ENCODE data around the gene CAND2. TPM values are rescaled to one million over a fixed set of nuclear protein-coding genes. Genes with fewer than 3 reads are reported as not detected.

The CAND2 gene
- total and polyA plus RNA-seq, 2 of the 8 experiments (the other 6 are each of a cell fraction or from before 2014, with no cell fraction given) = 8.7 TPM

GRCh38 chr3:12884186-12884680 lies 87.8 kb downstream of the CAND2 start:
- no peaks in the 10 kb centered on the region for H3K79me1 ChIP-seq (ENCODE audit: low read depth, low read length)
- TF ChIP-seq, protein P1, sequence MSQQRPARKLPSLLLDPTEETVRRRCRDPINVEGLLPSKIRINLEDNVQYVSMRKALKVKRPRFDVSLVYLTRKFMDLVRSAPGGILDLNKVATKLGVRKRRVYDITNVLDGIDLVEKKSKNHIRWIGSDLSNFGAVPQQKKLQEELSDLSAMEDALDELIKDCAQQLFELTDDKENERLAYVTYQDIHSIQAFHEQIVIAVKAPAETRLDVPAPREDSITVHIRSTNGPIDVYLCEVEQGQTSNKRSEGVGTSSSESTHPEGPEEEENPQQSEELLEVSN (IDR thresholded peaks at IDR 0.05) = peak; percentile 86
- TF ChIP-seq RXRA (IDR thresholded peaks at IDR 0.05; ENCODE audit: insufficient read depth, low read depth, low read length) (no peak), MAX (IDR thresholded peaks at IDR 0.05) (peak; percentile 73), KDM5A (IDR thresholded peaks at IDR 0.05; ENCODE audit: low read length) (no peak), SP4 (IDR thresholded peaks at IDR 0.05; ENCODE audit: low read length) (no peak)
- TF ChIP-seq, protein P2, sequence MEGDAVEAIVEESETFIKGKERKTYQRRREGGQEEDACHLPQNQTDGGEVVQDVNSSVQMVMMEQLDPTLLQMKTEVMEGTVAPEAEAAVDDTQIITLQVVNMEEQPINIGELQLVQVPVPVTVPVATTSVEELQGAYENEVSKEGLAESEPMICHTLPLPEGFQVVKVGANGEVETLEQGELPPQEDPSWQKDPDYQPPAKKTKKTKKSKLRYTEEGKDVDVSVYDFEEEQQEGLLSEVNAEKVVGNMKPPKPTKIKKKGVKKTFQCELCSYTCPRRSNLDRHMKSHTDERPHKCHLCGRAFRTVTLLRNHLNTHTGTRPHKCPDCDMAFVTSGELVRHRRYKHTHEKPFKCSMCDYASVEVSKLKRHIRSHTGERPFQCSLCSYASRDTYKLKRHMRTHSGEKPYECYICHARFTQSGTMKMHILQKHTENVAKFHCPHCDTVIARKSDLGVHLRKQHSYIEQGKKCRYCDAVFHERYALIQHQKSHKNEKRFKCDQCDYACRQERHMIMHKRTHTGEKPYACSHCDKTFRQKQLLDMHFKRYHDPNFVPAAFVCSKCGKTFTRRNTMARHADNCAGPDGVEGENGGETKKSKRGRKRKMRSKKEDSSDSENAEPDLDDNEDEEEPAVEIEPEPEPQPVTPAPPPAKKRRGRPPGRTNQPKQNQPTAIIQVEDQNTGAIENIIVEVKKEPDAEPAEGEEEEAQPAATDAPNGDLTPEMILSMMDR (IDR thresholded peaks at IDR 0.05; ENCODE audit: control extremely low read depth in 1 of 3, insufficient read depth in 1 of 3, low read depth in 1 of 3, low read length in 3 of 3) = 0 out of 4 replicates have a peak, but pooled peaks of 1 of the 3 experiments have one; percentile 2
- no peak overlapping the region for H2BK12ac ChIP-seq (ENCODE audit: low read depth, low read length)
- H3K4me2 ChIP-seq (ENCODE audit: insufficient read depth in 1 of 2, low read depth in 2 of 2, low read length in 2 of 2) = no peak overlapping the region
- H3K79me2 ChIP-seq (ENCODE audit: control insufficient read depth in 1 of 2, insufficient read depth in 2 of 2, low read length in 2 of 2) = no peaks in the 10 kb centered on the region
- no peaks in the 10 kb centered on the region for H3K9me3 ChIP-seq (ENCODE audit: insufficient read depth in 2 of 2, low read depth in 1 of 2, low read length in 1 of 2)
- H3K9ac ChIP-seq (replicated peaks in 1 of 4; ENCODE audit: extremely low read depth in 1 of 4, low read depth in 3 of 4, low read length in 3 of 4) = no peak overlapping the region
- DNase-seq (ENCODE audit: low read depth in 1 of 2, low spot score in 2 of 2) (no peak), FAIRE-seq (no peak)
- H2BK15ac ChIP-seq (ENCODE audit: low read length) = no peak overlapping the region
- no peaks in the 10 kb centered on the region; a peak in 2 of 7 replicates for H3K27me3 ChIP-seq (replicated peaks in 1 of 4; ENCODE audit: control insufficient read depth in 3 of 4, extremely low read depth in 1 of 4, insufficient read depth in 3 of 4, low read length in 3 of 4)
- no peak overlapping the region for H3K4ac ChIP-seq (replicated peaks; ENCODE audit: insufficient read length, low read depth, low read length)
- H3K14ac ChIP-seq (ENCODE audit: insufficient read length) = no peak overlapping the region
- H2BK120ac ChIP-seq (replicated peaks; ENCODE audit: low read depth, low read length) = no peak overlapping the region
- no peak overlapping the region for H3K23ac ChIP-seq (ENCODE audit: insufficient read length)
- no peak overlapping the region for H3K4me3 ChIP-seq (ENCODE audit: extremely low read depth in 1 of 4, insufficient read depth in 2 of 4, low read depth in 3 of 4, low read length in 4 of 4)
- H2BK5ac ChIP-seq (ENCODE audit: low read depth, low read length) = no peak overlapping the region
- H4K8ac ChIP-seq (ENCODE audit: extremely low read depth, insufficient read depth, low read length) = no peak overlapping the region
- no peaks in the 10 kb centered on the region for H4K20me1 ChIP-seq (replicated peaks in 1 of 2; ENCODE audit: control insufficient read depth in 1 of 2, insufficient read depth in 2 of 2, low read length in 2 of 2)
- no peak overlapping the region for H4K91ac ChIP-seq (replicated peaks; ENCODE audit: insufficient read length, low read length)
- no peak overlapping the region for H4K5ac ChIP-seq (ENCODE audit: insufficient read length, low read depth, low read length)
- H3K18ac ChIP-seq (ENCODE audit: extremely low read depth, low read length) = no peak overlapping the region
- no peak overlapping the region for H3K27ac ChIP-seq (ENCODE audit: low read depth, low read length)
- H3K36me3 ChIP-seq (ENCODE audit: control insufficient read depth in 2 of 4, insufficient read depth in 4 of 4, low read length in 3 of 4) = no peaks in the 10 kb centered on the region; a peak in 1 of 8 replicates
- POLR2A ChIA-PET (ENCODE audit: partially characterized antibody) = interaction anchor here (1.7 to 3.0 kb wide), 3 partner anchors 44 to 52 kb away, joined by 5 to 9 read pairs (median 6); no protein-coding TSS in a partner anchor
- 83% methylated on average over 15 of the region's 15 CpGs; no CpG with 5 or more reads in 1 of the 2 experiments for WGBS, 2 experiments (ENCODE audit: extremely low coverage in 1 of 2, insufficient coverage in 1 of 2, insufficient read length in 1 of 2, insufficient replicate concordance in 2 of 2, low coverage in 1 of 2, low lambda C conversion rate in 2 of 2, missing lambda C conversion rate in 1 of 2)
- CTCF ChIA-PET (ENCODE audit: partially characterized antibody) = interaction anchor here (0.9 to 21.3 kb wide), 8 partner anchors 5 to 90 kb away, joined by 3 to 353 read pairs (median 4); partner anchors contain the start of gene RPL32
- H2AK5ac ChIP-seq (ENCODE audit: low read depth, low read length) = no peak overlapping the region
- H3K23me2 ChIP-seq (ENCODE audit: low read depth, low read length) = no peaks in the 10 kb centered on the region
- no peak overlapping the region for H2BK20ac ChIP-seq (ENCODE audit: low read length)
- no peak overlapping the region for H2AFZ ChIP-seq (ENCODE audit: low read length)
- H3K56ac ChIP-seq (replicated peaks; ENCODE audit: insufficient read length, low read depth, low read length) = no peak overlapping the region
- peaks cover 0 to 2% (median 2%) of the 10 kb centered on the region in 4 experiments; a peak in 2 of 7 replicates for H3K4me1 ChIP-seq (replicated peaks in 1 of 4; ENCODE audit: control insufficient read depth in 3 of 4, insufficient read depth in 4 of 4, low read length in 3 of 4)

Data from H1 (cell line).